Effector memory CD4-positive, alpha-beta T cell (primary cell): ENCODE measurements around the gene URB2.
A peak's percentile ranks its signal among the peaks of the same experiment; 100 is the strongest.

Experiments
- DNase-seq, 3 donors: peaks; one replicate each; pipeline ENCODE4 v3.0.0-alpha.2; 2020
- H3K27ac ChIP-seq: 2 replicates; pipeline ENCODE4 v1.7.0; 2013; ENCODE audit warnings: mild to moderate bottlenecking, low read length, moderate library complexity; ENCODE audit not compliant: insufficient read depth, poor library complexity, severe bottlenecking
- H3K27me3 ChIP-seq: replicated peaks from 2 replicates; pipeline ENCODE4 v1.7.0; 2013; ENCODE audit warnings: mild to moderate bottlenecking, low read length; ENCODE audit not compliant: insufficient read depth, control insufficient read depth, poor library complexity, severe bottlenecking
- H3K36me3 ChIP-seq: 2 replicates; pipeline ENCODE4 v1.7.0; 2013; ENCODE audit warnings: mild to moderate bottlenecking, low read length, moderate library complexity; ENCODE audit not compliant: control insufficient read depth, insufficient read depth
- H3K4me1 ChIP-seq: 2 replicates; pipeline ENCODE4 v1.7.0; 2013; ENCODE audit warnings: low read length, mild to moderate bottlenecking; ENCODE audit not compliant: control insufficient read depth, insufficient read depth, poor library complexity, severe bottlenecking
- H3K4me3 ChIP-seq: 2 replicates; pipeline ENCODE4 v1.7.0; 2013; ENCODE audit warnings: low read length, low read depth, mild to moderate bottlenecking; ENCODE audit not compliant: insufficient read depth, poor library complexity, severe bottlenecking
- H3K9me3 ChIP-seq: 2 replicates; pipeline ENCODE4 v1.7.0; 2013; ENCODE audit warnings: mild to moderate bottlenecking, low read length, moderate library complexity; ENCODE audit not compliant: control insufficient read depth
- total RNA-seq, 3 donors: gene quantifications; one replicate each; lab custom pipeline; 2026; lab: John Stamatoyannopoulos, UW

URB2 gene
- 16.8 to 21.7 (median 17.8) reads per million in 3 donors for total RNA-seq

GRCh38 chr1:229625915-229626831 is at the start of gene URB2, which contains the start of gene TAF5L:
URB2 (plus strand) TSS chr1:229626247; CDS start chr1:229627634, 1,387 bp downstream.
TAF5L (minus strand) TSS chr1:229626122; CDS start chr1:229614482, 11,640 bp downstream.
- peak within 1 kb of the TSS; percentile 65 for H3K27ac ChIP-seq

GRCh38 chr1:229578168-229579058 is 47.6 kb upstream of the URB2 start:
- no peaks in the 10 kb centered on the region for H3K4me1 ChIP-seq
- H3K9me3 ChIP-seq = no peaks in the 10 kb centered on the region
- H3K27me3 ChIP-seq = no peaks in the 10 kb centered on the region
- no peaks in the 10 kb centered on the region for H3K36me3 ChIP-seq
- H3K27ac ChIP-seq = no peak overlapping the region
- DNase-seq = no peak
- H3K4me3 ChIP-seq = no peak overlapping the region

More at GRCh38 chr1:229625915-229626831, at the start of gene URB2, which contains the start of gene TAF5L:
- no peaks in the 10 kb centered on the region for H3K27me3 ChIP-seq
- H3K9me3 ChIP-seq = no peaks in the 10 kb centered on the region
- H3K36me3 ChIP-seq = no peaks in the 10 kb centered on the region
- peak within 1 kb of the TSS; percentile 83 for H3K4me3 ChIP-seq
- peak; percentile 65 to 77 (median 77) for DNase-seq
- peaks cover 8% of the 10 kb centered on the region for H3K4me1 ChIP-seq

GRCh38 chr1:229579059-229579673 is 46.9 kb upstream of the URB2 start:
- Histone ChIP-seq H3K27ac (no peak overlapping the region), H3K9me3 (no peaks in the 10 kb centered on the region), H3K4me3 (no peak overlapping the region), H3K36me3 (no peaks in the 10 kb centered on the region), H3K27me3 (no peaks in the 10 kb centered on the region), H3K4me1 (no peaks in the 10 kb centered on the region)
- DNase-seq = no peak

- no peaks in the 10 kb centered on the region for H3K4me1 ChIP-seq
- H3K4me3 ChIP-seq = no peak overlapping the region
- no peak for DNase-seq
Observed at GRCh38 chr1:229581485-229581884, 44.6 kb upstream of the URB2 start.

GRCh38 chr1:229582011-229582694 is 43.9 kb upstream of the URB2 start:
- DNase-seq = no peak
- Histone ChIP-seq H3K9me3 (no peaks in the 10 kb centered on the region), H3K27me3 (no peaks in the 10 kb centered on the region), H3K27ac (no peak overlapping the region), H3K4me3 (no peak overlapping the region), H3K36me3 (no peaks in the 10 kb centered on the region), H3K4me1 (no peaks in the 10 kb centered on the region)

More at GRCh38 chr1:229581485-229581884, 44.6 kb upstream of the URB2 start:
- Histone ChIP-seq H3K27me3 (no peaks in the 10 kb centered on the region), H3K27ac (no peak overlapping the region), H3K9me3 (no peaks in the 10 kb centered on the region), H3K36me3 (no peaks in the 10 kb centered on the region)

- DNase-seq = no peak
- H3K9me3 ChIP-seq = no peaks in the 10 kb centered on the region
- H3K36me3 ChIP-seq = no peaks in the 10 kb centered on the region
- H3K4me3 ChIP-seq = no peak overlapping the region
- no peak overlapping the region for H3K27ac ChIP-seq
- H3K27me3 ChIP-seq = no peaks in the 10 kb centered on the region
- no peaks in the 10 kb centered on the region for H3K4me1 ChIP-seq
Observed at GRCh38 chr1:229582715-229583114, 43.3 kb upstream of the URB2 start.

GRCh38 chr1:229585338-229585737 is 40.7 kb upstream of the URB2 start:
- DNase-seq = no peak
- H3K27me3 ChIP-seq = no peaks in the 10 kb centered on the region

GRCh38 chr1:229590119-229590518 is 35.9 kb upstream of the URB2 start:
- no peaks in the 10 kb centered on the region for H3K27me3 ChIP-seq
- no peak overlapping the region for H3K4me3 ChIP-seq
- H3K36me3 ChIP-seq = peaks cover 18% of the 10 kb centered on the region
- H3K4me1 ChIP-seq = no peaks in the 10 kb centered on the region
- no peak overlapping the region for H3K27ac ChIP-seq
- DNase-seq = no peak
- no peaks in the 10 kb centered on the region for H3K9me3 ChIP-seq

More at GRCh38 chr1:229585338-229585737, 40.7 kb upstream of the URB2 start:
- no peaks in the 10 kb centered on the region for H3K4me1 ChIP-seq
- H3K4me3 ChIP-seq = no peak overlapping the region
- H3K36me3 ChIP-seq = no peaks in the 10 kb centered on the region
- no peaks in the 10 kb centered on the region for H3K9me3 ChIP-seq
- no peak overlapping the region for H3K27ac ChIP-seq

- no peaks in the 10 kb centered on the region for H3K4me1 ChIP-seq
- no peaks in the 10 kb centered on the region for H3K9me3 ChIP-seq
- no peak overlapping the region for H3K4me3 ChIP-seq
- H3K27ac ChIP-seq = no peak overlapping the region
- no peaks in the 10 kb centered on the region for H3K27me3 ChIP-seq
- DNase-seq = no peak
- H3K36me3 ChIP-seq = peaks cover 22% of the 10 kb centered on the region
Observed at GRCh38 chr1:229593800-229594199, 32.2 kb upstream of the URB2 start.
